Measurements from ENCODE around the gene COL18A1. TPM values are rescaled to one million over a fixed set of nuclear protein-coding genes. Genes with fewer than 3 reads are reported as not detected.
A peak's percentile ranks its signal among the peaks of the same experiment; 100 is the strongest.

COL18A1 gene
- total RNA-seq, 1 donor from 2014 or later: 271 TPM

DNA sequence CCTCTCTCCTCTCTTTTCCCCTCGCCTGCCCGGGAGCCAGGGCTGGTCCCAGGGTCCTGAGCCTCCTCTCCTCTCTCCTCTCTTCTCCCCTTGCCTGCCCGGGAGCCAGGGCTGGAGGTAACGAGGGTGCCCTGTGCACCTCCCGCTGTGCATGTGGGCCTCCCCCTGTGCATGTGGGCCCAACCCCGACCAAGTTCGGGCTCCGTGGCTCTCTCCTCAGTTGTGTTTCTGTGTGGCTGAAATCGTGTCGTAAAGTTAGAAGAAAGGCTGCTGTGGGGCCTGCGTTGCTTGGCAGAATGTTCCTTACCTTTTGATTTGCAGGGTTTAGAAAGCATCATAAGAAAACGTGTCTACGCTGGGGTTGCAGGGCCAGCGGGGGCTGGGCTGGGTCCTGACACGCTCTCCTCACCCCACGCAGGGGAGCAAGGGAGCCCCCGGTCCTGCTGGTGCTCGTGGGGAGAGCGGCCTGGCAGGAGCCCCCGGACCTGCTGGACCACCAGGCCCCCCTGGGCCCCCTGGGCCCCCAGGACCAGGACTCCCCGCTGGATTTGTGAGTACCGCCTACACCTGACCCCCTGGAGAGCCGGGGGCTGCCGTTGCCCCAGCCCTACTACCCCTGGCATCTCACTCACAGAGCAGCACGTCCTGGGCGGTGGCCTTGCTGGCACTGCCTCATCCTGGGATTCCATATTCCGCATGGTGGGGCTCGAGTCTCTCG lies 81.6 kb downstream of the COL18A1 start:
- no peak for TF ChIP-seq CTCF (IDR thresholded peaks at IDR 0.05; ENCODE audit: unreplicated experiment)
- DNase-seq (ENCODE audit: low spot score, unreplicated experiment): no peak
- Mint-ChIP-seq H3K36me3 (ENCODE audit: insufficient read depth) (peaks cover 10% of the 10 kb centered on the region), H3K4me1 (ENCODE audit: low read depth) (peaks cover 2% of the 10 kb centered on the region), H3K4me3 (ENCODE audit: low read depth) (no peak overlapping the region), H3K27ac (no peak overlapping the region), H3K9me3 (ENCODE audit: low read depth) (no peaks in the 10 kb centered on the region), H3K27me3 (no peaks in the 10 kb centered on the region)

DNA sequence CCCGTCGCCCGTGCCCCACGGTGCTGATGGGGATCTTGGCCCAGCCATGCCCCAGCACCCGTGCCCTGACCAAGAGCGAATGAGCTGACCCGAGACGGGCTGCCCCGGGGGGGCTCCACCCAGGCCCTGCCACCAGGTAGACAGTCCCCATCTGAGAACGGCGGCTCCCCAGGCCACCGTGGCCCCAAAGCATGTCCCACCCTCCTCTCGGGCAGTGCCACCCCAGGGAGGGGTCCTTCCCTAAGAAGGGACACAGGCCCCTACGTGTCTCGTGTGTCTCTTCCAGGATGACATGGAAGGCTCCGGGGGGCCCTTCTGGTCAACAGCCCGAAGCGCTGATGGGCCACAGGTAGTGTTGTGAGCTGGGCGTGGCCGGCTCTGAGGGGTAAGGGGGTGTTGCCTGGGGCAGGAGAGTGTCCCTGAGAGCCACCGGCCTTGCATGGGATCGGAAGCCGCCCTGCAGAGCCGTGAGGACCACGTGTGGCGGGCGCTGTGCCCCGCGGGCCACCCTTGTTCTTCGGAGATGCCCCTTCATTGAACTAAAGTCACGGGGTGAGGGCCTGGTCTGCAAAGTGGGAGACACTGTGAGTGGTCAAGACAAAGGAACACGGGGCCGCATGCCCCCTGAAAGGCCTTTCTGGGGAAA lies 82.3 kb downstream of the COL18A1 start:
- Mint-ChIP-seq H3K9me3 (ENCODE audit: low read depth) (no peaks in the 10 kb centered on the region), H3K27ac (no peak overlapping the region), H3K4me1 (ENCODE audit: low read depth) (peaks cover 2% of the 10 kb centered on the region), H3K4me3 (ENCODE audit: low read depth) (no peak overlapping the region), H3K36me3 (ENCODE audit: insufficient read depth) (peaks cover 10% of the 10 kb centered on the region), H3K27me3 (no peaks in the 10 kb centered on the region)
- no peak for TF ChIP-seq CTCF (IDR thresholded peaks at IDR 0.05; ENCODE audit: unreplicated experiment)
- no peak for DNase-seq (ENCODE audit: low spot score, unreplicated experiment)

DNA sequence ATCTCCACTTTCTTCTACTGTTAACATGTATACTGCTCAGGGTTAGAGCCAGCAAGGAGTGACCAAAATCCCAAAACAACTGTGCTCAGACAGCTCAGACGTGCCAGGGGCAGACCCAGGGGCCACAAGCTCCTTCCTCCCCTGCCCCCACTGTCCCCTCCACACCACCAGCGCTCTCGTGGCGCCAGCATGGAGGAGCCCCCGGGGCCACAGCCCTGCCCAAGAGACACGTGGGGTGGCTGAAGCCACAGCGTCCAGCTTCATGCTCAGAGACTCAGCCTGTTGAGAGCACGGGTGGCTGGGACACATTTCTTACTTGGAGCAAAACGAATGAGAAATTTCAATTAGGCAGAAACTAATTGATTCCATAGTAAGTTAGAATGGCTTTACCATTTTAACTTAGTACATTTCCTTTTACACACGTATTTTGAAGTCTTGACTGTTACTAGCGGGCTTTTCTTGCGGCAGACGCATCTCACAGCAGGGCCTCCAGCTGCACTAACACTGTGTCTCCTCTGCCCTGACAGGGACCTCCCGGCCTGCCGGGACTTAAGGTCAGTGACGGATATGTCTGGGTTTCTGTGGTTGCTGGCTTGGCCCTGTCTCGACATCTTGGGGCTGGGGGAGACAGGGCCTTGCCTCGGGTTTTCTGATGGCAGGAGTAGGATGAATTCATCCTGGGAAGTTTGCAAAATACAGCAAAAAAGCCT lies 83.1 kb downstream of the COL18A1 start:
- Mint-ChIP-seq H3K27me3 (no peaks in the 10 kb centered on the region), H3K4me3 (ENCODE audit: low read depth) (no peak overlapping the region), H3K9me3 (ENCODE audit: low read depth) (no peaks in the 10 kb centered on the region), H3K27ac (no peak overlapping the region), H3K36me3 (ENCODE audit: insufficient read depth) (peaks cover 10% of the 10 kb centered on the region), H3K4me1 (ENCODE audit: low read depth) (peaks cover 2% of the 10 kb centered on the region)
- DNase-seq (ENCODE audit: low spot score, unreplicated experiment): no peak
- no peak for TF ChIP-seq CTCF (IDR thresholded peaks at IDR 0.05; ENCODE audit: unreplicated experiment)

- peaks cover 2% of the 10 kb centered on the region for H3K4me1 Mint-ChIP-seq (ENCODE audit: low read depth)
- H3K27ac Mint-ChIP-seq: peak overlapping the region; percentile 50
- H3K9me3 Mint-ChIP-seq (ENCODE audit: low read depth): no peaks in the 10 kb centered on the region
- H3K36me3 Mint-ChIP-seq (ENCODE audit: insufficient read depth): peaks cover 7% of the 10 kb centered on the region
- no peak for DNase-seq (ENCODE audit: low spot score, unreplicated experiment)
- no peaks in the 10 kb centered on the region for H3K27me3 Mint-ChIP-seq
- no peak for TF ChIP-seq CTCF (IDR thresholded peaks at IDR 0.05; ENCODE audit: unreplicated experiment)
- H3K4me3 Mint-ChIP-seq (ENCODE audit: low read depth): no peak overlapping the region
Observed at GRCh38 chr21:45488931-45489721, 84.2 kb downstream of the COL18A1 start.

DNA sequence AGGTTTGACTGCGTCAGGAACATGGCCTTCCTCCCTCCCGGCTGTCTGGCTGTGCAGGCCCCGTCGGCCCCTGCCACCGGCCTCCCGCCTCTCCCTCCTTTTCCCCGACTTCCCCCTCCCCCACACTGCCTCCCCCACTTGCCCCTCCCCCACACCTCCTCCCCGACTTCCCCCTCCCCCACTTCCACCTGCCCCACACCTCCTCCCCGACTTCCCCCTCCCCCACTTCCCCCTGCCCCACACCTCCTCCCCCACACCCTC lies 84.7 kb downstream of the COL18A1 start:
- Mint-ChIP-seq H3K36me3 (ENCODE audit: insufficient read depth) (peaks cover 4% of the 10 kb centered on the region), H3K27ac (no peak overlapping the region), H3K4me1 (ENCODE audit: low read depth) (peaks cover 2% of the 10 kb centered on the region), H3K4me3 (ENCODE audit: low read depth) (no peak overlapping the region), H3K27me3 (no peaks in the 10 kb centered on the region), H3K9me3 (ENCODE audit: low read depth) (no peaks in the 10 kb centered on the region)
- no peak for DNase-seq (ENCODE audit: low spot score, unreplicated experiment)
- TF ChIP-seq CTCF (IDR thresholded peaks at IDR 0.05; ENCODE audit: unreplicated experiment): no peak

All from progenitor cell of endocrine pancreas (in vitro differentiated cells).